Skeletal muscle satellite cell (primary cell): ENCODE results near the gene RFX2. TPM values are rescaled to one million over a fixed set of nuclear protein-coding genes. Genes with fewer than 3 reads are reported as not detected.

Experiments
- H3K27me3 ChIP-seq: 2 replicates; pipeline ENCODE4 v1.7.0; 2013; ENCODE audit warnings: low read length; ENCODE audit not compliant: control insufficient read depth, insufficient read depth
- H3K36me3 ChIP-seq: 2 replicates; pipeline ENCODE4 v1.7.0; 2013; ENCODE audit warnings: mild to moderate bottlenecking, control low read depth, low read length; ENCODE audit not compliant: insufficient read depth
- H3K4me1 ChIP-seq: 2 replicates; pipeline ENCODE4 v1.7.0; 2013; ENCODE audit warnings: low read length; ENCODE audit not compliant: control insufficient read depth, insufficient read depth
- H3K4me2 ChIP-seq: 2 replicates; pipeline ENCODE4 v1.7.0; 2013; ENCODE audit warnings: mild to moderate bottlenecking, low read length
- H3K4me3 ChIP-seq: 2 replicates; pipeline ENCODE4 v1.7.0; 2013; ENCODE audit warnings: low read length
- H3K9ac ChIP-seq: 2 replicates; pipeline ENCODE4 v1.7.0; 2013; ENCODE audit warnings: mild to moderate bottlenecking, low read depth, low read length, moderate library complexity
- H3K9me3 ChIP-seq: replicated peaks from 2 replicates; pipeline ENCODE4 v1.7.0; 2013; ENCODE audit warnings: mild to moderate bottlenecking, control low read depth, low read length
- total RNA-seq: library from RNA; depleted of rRNA; stranded (reverse); fragments of >200 nt; gene quantifications from 2 replicates; pipeline ENCODE4 v1.2.3, GENCODE V29; 2012; rRNA removed

RFX2 gene
- 5.6 and 6.1 TPM in 2 replicates for total RNA-seq

DNA sequence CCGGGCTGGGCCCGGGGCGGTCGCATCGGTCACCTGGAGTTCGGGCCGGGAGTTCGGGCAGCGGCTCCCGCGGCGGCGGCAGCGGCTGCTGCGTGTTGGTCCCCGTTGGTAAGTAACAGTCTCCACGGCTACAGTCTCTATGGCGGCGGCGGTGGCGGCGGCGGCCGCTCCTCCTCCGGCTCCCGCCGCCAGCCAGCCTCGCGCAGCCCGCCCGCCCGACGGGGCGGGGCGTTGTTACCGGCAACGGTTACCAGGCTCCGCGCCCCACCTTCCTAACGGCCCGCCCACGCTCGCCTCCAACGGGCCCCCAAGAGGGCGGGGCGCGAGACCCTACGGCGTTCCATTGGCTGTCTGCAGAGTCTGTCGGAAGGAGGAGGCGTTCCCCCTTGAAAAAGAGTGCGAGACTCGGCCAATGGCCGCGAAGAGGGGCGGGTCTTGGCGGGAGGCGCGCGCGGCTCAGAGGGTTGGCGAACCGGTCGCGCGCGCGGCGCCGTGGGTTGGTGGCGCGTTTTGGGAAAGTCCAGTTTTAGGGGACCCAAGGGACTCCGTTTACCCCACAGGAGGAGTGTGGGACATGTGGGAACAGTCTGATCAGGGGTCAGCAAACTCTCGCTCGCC, at the start of gene RFX2:
Gene RFX2 (minus strand): TSS at position 141 of the 618 bp plus-strand sequence. CDS start 63,004 bp downstream, outside the sequence.
- peak within 1 kb of the TSS; percentile 98 for H3K4me2 ChIP-seq
- H3K36me3 ChIP-seq = no peaks in the 10 kb centered on the region
- peaks cover 19% of the 10 kb centered on the region for H3K4me1 ChIP-seq
- no peaks in the 10 kb centered on the region for H3K9me3 ChIP-seq
- H3K4me3 ChIP-seq = peak within 1 kb of the TSS; percentile 73
- no peaks in the 10 kb centered on the region for H3K27me3 ChIP-seq
- peak within 1 kb of the TSS; percentile 78 for H3K9ac ChIP-seq

GRCh38 chr19:6156033-6156432, 45.7 kb upstream of the RFX2 start:
- no peak overlapping the region for H3K4me2 ChIP-seq
- no peaks in the 10 kb centered on the region for H3K4me1 ChIP-seq
- no peak overlapping the region for H3K4me3 ChIP-seq
- no peaks in the 10 kb centered on the region for H3K36me3 ChIP-seq
- no peak overlapping the region for H3K9ac ChIP-seq
- H3K9me3 ChIP-seq = no peaks in the 10 kb centered on the region
- peaks cover 4% of the 10 kb centered on the region for H3K27me3 ChIP-seq

DNA sequence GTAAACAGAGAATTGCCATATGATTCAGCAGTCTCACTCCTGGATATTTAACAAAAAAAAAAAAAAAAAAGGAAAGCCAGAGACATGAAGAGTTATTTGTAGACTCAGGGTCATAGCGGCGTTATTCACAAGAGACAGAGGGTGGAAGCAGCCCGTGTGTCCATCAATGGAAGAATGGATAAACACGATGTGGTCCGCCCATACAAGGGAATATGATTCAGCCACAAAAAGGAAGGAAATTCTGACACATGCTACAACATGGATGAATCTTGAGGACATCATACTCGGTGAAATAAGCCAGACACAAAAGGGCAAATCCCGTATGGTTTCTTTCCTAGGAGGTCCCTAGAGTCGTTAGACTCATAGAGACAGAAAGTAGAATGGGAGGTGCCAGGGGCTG, 40.0 kb upstream of the RFX2 start:
- Histone ChIP-seq H3K9me3 (no peaks in the 10 kb centered on the region), H3K4me3 (no peak overlapping the region)

DNA sequence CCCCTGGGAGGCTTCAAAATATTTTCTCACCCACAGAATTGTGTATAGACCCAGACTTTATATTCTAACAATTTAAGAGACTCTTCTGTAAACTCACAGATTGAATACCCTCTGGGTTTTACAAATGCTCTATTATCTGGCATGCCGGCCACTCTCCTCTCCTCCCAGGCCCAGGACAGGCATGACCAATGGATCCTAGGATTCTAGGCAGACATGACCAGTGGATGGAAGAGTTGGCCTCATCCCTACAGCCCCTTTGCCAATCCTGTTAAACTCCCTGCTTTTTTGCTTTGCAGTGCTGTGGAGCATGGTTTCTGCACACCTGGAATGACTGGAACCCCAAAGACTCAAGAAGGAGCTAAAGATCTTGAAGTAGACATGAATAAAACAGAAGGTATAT, 30.9 kb upstream of the RFX2 start:
- no peak overlapping the region for H3K4me3 ChIP-seq
- no peaks in the 10 kb centered on the region for H3K36me3 ChIP-seq
- H3K4me1 ChIP-seq = no peaks in the 10 kb centered on the region
- no peak overlapping the region for H3K9ac ChIP-seq
- no peak overlapping the region for H3K4me2 ChIP-seq
- H3K27me3 ChIP-seq = no peaks in the 10 kb centered on the region
- H3K9me3 ChIP-seq = no peaks in the 10 kb centered on the region

More for the DNA sequence above, 40.0 kb upstream of the RFX2 start:
- no peaks in the 10 kb centered on the region for H3K27me3 ChIP-seq
- H3K4me2 ChIP-seq = no peak overlapping the region
- no peak overlapping the region for H3K9ac ChIP-seq
- no peaks in the 10 kb centered on the region for H3K36me3 ChIP-seq
- no peaks in the 10 kb centered on the region for H3K4me1 ChIP-seq

DNA sequence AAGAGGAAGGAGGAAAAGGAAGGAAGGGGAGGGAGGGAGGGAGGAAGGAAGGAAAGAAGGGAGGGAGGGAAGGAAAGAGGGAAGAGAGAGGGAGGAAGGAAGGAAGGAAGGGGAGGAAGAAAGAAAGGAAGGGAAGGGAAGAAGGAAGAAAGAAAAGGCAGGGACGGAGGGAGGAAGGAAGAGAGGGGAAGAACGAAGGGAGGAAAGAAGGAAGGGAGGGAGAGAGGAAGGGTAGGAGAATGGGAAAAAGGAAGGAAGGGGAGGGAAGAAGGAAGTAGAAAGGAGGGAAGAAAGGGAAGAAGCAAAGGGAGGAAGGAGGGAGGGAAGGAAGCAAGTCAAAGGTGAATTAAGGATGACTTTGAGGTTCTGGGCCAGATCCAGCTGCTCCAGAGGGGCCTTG, 28.2 kb upstream of the RFX2 start:
- H3K4me2 ChIP-seq = no peak overlapping the region
- no peak overlapping the region for H3K9ac ChIP-seq
- H3K4me3 ChIP-seq = no peak overlapping the region
- H3K36me3 ChIP-seq = no peaks in the 10 kb centered on the region
- no peaks in the 10 kb centered on the region for H3K4me1 ChIP-seq
- no peaks in the 10 kb centered on the region for H3K9me3 ChIP-seq
- no peaks in the 10 kb centered on the region for H3K27me3 ChIP-seq

GRCh38 chr19:6138066-6138465, 27.8 kb upstream of the RFX2 start:
- H3K4me1 ChIP-seq = no peaks in the 10 kb centered on the region
- no peak overlapping the region for H3K4me2 ChIP-seq
- H3K36me3 ChIP-seq = no peaks in the 10 kb centered on the region
- H3K4me3 ChIP-seq = no peak overlapping the region
- H3K9me3 ChIP-seq = no peaks in the 10 kb centered on the region
- H3K27me3 ChIP-seq = no peaks in the 10 kb centered on the region
- no peak overlapping the region for H3K9ac ChIP-seq

DNA sequence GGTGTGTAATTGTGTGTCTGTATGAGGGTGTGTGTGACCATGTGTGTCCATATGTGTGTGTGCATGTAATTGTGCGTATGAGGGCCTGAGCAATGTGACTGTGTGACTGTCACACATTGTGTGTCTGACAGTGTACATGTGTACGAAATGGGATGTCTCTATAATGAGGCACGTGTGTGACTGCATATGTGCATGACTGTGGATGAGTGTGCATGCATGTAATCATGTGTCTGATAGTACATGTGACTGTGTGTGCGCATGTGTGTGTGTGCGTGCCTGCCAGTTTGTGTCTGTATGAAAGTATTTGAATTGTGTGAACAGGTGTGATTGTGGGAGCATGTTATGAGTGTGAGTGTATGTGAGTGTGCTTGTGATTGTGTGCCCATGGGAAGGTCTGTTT, 22.9 kb upstream of the RFX2 start:
- Histone ChIP-seq H3K4me3 (no peak overlapping the region), H3K27me3 (peaks cover 16% of the 10 kb centered on the region), H3K4me2 (no peak overlapping the region), H3K9me3 (no peaks in the 10 kb centered on the region), H3K4me1 (no peaks in the 10 kb centered on the region), H3K36me3 (no peaks in the 10 kb centered on the region), H3K9ac (no peak overlapping the region)

DNA sequence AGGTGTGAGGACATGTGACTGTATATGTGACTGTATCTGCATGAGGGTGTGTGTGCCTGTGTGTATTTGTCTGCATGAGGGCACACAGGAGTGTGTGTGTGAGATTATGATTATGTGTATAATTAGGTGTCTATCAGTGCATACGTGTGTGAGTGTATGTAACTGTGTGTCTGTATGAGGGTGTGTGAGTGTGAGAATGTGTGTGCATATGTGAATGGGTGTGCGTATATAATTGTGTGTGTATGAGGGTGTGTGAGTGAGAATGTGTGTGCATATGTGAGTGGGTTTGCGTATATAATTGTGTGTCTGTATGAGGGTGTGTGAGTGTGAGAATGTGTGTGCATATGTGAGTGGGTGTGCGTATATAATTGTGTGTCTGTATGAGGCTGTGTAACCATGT, 22.2 kb upstream of the RFX2 start:
- Histone ChIP-seq H3K9me3 (no peaks in the 10 kb centered on the region), H3K4me3 (no peak overlapping the region), H3K36me3 (no peaks in the 10 kb centered on the region), H3K9ac (no peak overlapping the region), H3K4me2 (no peak overlapping the region), H3K27me3 (peaks cover 16% of the 10 kb centered on the region), H3K4me1 (no peaks in the 10 kb centered on the region)

GRCh38 chr19:6127716-6128335, 17.5 kb upstream of the RFX2 start:
- Histone ChIP-seq H3K4me3 (no peak overlapping the region), H3K4me2 (no peak overlapping the region), H3K36me3 (no peaks in the 10 kb centered on the region), H3K9ac (no peak overlapping the region), H3K27me3 (peaks cover 16% of the 10 kb centered on the region), H3K4me1 (no peaks in the 10 kb centered on the region), H3K9me3 (no peaks in the 10 kb centered on the region)

- Histone ChIP-seq H3K4me1 (no peaks in the 10 kb centered on the region), H3K9me3 (no peaks in the 10 kb centered on the region)
Measured at GRCh38 chr19:6126335-6126974, 16.2 kb upstream of the RFX2 start.

DNA sequence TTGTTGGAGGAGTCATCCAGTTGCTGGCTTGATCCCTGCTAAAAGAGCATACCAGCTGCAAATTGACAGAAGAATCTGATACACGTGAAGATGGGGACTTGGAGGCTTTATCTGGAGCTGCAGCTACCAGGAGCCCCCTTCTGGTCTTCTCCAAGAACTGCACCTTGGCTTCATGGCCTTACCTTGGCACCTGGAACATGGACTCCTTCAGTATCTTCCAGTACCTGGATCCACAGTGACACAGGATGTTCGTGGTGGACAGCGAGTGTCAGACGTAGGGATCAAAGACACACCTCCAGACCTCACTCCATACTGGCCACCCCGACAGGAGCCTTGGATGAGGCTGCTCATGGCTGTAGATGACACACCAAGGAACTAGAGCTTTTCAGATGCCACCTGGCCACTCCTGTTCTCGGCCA, 15.3 kb upstream of the RFX2 start:
- H3K9me3 ChIP-seq = no peaks in the 10 kb centered on the region
- no peak overlapping the region for H3K4me3 ChIP-seq
- H3K36me3 ChIP-seq = no peaks in the 10 kb centered on the region
- peaks cover 1% of the 10 kb centered on the region for H3K27me3 ChIP-seq
- H3K4me2 ChIP-seq = no peak overlapping the region
- H3K9ac ChIP-seq = no peak overlapping the region
- H3K4me1 ChIP-seq = no peaks in the 10 kb centered on the region

More at GRCh38 chr19:6126335-6126974, 16.2 kb upstream of the RFX2 start:
- Histone ChIP-seq H3K36me3 (no peaks in the 10 kb centered on the region), H3K27me3 (peaks cover 10% of the 10 kb centered on the region), H3K4me3 (no peak overlapping the region), H3K9ac (no peak overlapping the region), H3K4me2 (no peak overlapping the region)
